ENCODE results near the gene SMIM10L2A. TPM values are rescaled to one million over a fixed set of nuclear protein-coding genes. Genes with fewer than 3 reads are reported as not detected.
"Not testable (repeated sequence)": the region's sequence is repeated elsewhere in the genome, so short reads cannot be mapped to it uniquely, and the experiment has no call there.

The SMIM10L2A gene
- polyA plus RNA-seq, 1 experiment, result 0.04 TPM

GRCh38 chrX:135453381-135453780, 31.6 kb downstream of the SMIM10L2A start:
- Histone ChIP-seq H3K27ac (ENCODE audit: low read depth, low read length) (no peak overlapping the region), H3K4me3 (ENCODE audit: low read depth, low read length) (no peak overlapping the region), H3K27me3 (ENCODE audit: control insufficient read depth, insufficient read depth, low read length) (no peaks in the 10 kb centered on the region), H3K9me3 (ENCODE audit: control insufficient read depth, insufficient read depth, low read length) (no peaks in the 10 kb centered on the region)
- TF ChIP-seq CTCF (IDR thresholded peaks at IDR 0.05; ENCODE audit: low read depth, low read length), result no peak
- POLR2A ChIA-PET, result no interaction called here
- no peak for DNase-seq (ENCODE audit: low read depth, low spot score)
- CTCF ChIA-PET, result no interaction called here

DNA sequence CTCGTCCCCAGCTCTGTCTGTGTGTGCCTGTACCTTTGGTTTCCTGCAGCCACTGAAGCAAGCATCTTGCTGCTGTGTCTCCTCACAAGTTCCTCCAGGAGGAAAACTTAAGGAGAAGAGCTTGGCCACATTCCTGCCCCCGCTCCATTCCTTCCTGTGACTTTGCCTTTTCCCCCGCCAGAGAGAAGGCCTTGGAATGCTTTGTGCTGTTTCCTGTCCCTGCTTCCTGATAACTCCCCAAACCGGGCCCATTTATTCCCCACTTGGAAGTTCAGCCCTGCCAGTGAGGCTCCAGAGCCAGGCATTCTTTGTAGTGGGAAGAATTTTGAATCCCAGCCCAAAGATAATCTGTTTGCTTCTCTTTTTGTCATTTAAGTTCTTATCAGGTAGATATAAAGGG, 33.1 kb downstream of the SMIM10L2A start:
- Histone ChIP-seq H3K27me3 (ENCODE audit: control insufficient read depth, insufficient read depth, low read length) (no peaks in the 10 kb centered on the region), H3K9me3 (ENCODE audit: control insufficient read depth, insufficient read depth, low read length) (no peaks in the 10 kb centered on the region), H3K4me3 (ENCODE audit: low read depth, low read length) (no peak overlapping the region), H3K27ac (ENCODE audit: low read depth, low read length) (no peak overlapping the region)
- DNase-seq (ENCODE audit: low read depth, low spot score), result no peak
- CTCF ChIA-PET, result no interaction called here
- no peak for TF ChIP-seq CTCF (IDR thresholded peaks at IDR 0.05; ENCODE audit: low read depth, low read length)
- POLR2A ChIA-PET, result no interaction called here

DNA sequence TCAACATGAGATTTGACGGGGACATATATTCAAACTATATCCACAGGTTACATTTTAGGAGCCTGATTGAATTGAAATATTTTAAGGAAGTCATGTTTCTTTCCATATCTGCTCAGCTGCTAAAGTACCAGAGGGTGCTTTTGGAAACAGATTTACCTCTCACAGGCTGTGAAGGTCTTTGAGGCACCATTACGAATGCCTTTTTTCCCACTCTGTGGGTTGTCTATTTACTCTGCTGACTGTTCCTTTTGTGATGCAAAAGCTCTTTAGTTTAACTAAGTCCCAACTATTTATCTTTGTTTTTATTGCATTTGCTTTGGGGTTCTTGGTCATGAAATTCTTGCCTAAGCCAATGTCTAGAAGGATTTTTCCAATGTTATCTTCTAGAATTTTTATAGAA, 40.0 kb downstream of the SMIM10L2A start:
- H3K9me3 ChIP-seq (ENCODE audit: control insufficient read depth, insufficient read depth, low read length); DNase-seq (ENCODE audit: low read depth, low spot score); H3K27ac ChIP-seq (ENCODE audit: low read depth, low read length); POLR2A ChIA-PET; H3K27me3 ChIP-seq (ENCODE audit: control insufficient read depth, insufficient read depth, low read length); CTCF ChIA-PET; H3K4me3 ChIP-seq (ENCODE audit: low read depth, low read length): not testable (repeated sequence)

DNA sequence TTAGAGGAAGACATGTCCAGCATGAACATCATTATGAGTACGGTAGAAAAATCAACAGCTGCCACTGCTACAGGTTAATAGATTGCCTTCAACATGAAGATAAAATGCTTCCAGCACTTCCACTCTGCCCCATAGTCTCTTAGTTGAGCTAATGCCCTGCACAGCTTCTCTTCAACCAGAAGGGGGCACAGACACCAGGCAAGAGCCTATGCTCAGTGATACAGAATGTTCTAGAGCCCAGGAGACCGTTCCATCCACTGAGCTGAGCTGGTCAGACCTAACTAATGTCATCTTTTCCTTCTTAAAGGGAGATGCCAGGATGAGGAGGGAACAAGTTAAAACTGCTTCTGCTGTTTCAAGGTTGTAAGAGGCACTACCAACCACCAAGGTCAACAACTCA, 42.2 kb downstream of the SMIM10L2A start:
- POLR2A ChIA-PET, result no interaction called here
- no peaks in the 10 kb centered on the region for H3K27me3 ChIP-seq (ENCODE audit: control insufficient read depth, insufficient read depth, low read length)
- CTCF ChIA-PET, result interaction anchor here (0.6 kb wide), 1 partner anchor 24 kb away, joined by 3 read pairs; no protein-coding TSS in a partner anchor
- no peaks in the 10 kb centered on the region for H3K9me3 ChIP-seq (ENCODE audit: control insufficient read depth, insufficient read depth, low read length)
- H3K27ac ChIP-seq (ENCODE audit: low read depth, low read length), result no peak overlapping the region
- H3K4me3 ChIP-seq (ENCODE audit: low read depth, low read length), result no peak overlapping the region
- DNase-seq (ENCODE audit: low read depth, low spot score), result no peak
- peak; percentile 47 for TF ChIP-seq CTCF (IDR thresholded peaks at IDR 0.05; ENCODE audit: low read depth, low read length)

DNA sequence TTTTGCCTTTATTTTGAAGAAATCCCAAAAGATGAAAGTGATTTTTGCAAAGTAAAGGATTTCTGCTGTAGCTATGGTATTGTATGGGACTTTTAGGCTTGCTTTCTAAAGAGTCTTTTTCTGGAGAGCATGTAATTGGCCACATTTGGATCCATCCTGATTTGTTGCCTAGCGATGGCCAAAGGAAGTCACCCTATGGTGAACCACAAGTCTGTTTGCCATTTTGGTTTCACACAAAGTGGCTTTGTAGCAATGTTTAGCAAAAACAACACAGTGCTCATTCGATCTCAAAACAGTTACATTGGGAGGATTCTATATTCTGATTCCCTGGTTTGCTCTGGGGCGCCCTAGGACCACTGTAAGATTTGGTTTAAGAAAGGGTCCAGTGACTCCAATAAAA, 54.6 kb downstream of the SMIM10L2A start:
- H3K27me3 ChIP-seq (ENCODE audit: control insufficient read depth, insufficient read depth, low read length), result no peaks in the 10 kb centered on the region
- no peak for DNase-seq (ENCODE audit: low read depth, low spot score)
- ChIA-PET POLR2A (no interaction called here), CTCF (no interaction called here)
- H3K27ac ChIP-seq (ENCODE audit: low read depth, low read length), result no peak overlapping the region
- no peaks in the 10 kb centered on the region for H3K9me3 ChIP-seq (ENCODE audit: control insufficient read depth, insufficient read depth, low read length)
- TF ChIP-seq CTCF (IDR thresholded peaks at IDR 0.05; ENCODE audit: low read depth, low read length), result no peak
- no peak overlapping the region for H3K4me3 ChIP-seq (ENCODE audit: low read depth, low read length)

GRCh38 chrX:135477576-135477975, 55.8 kb downstream of the SMIM10L2A start:
- H3K27me3 ChIP-seq (ENCODE audit: control insufficient read depth, insufficient read depth, low read length), result no peaks in the 10 kb centered on the region
- POLR2A ChIA-PET, result no interaction called here
- no peaks in the 10 kb centered on the region for H3K9me3 ChIP-seq (ENCODE audit: control insufficient read depth, insufficient read depth, low read length)
- CTCF ChIA-PET, result no interaction called here
- TF ChIP-seq CTCF (IDR thresholded peaks at IDR 0.05; ENCODE audit: low read depth, low read length), result 0 out of 2 replicates have a peak, but pooled peaks have one; percentile 31
- DNase-seq (ENCODE audit: low read depth, low spot score), result no peak
- no peak overlapping the region for H3K4me3 ChIP-seq (ENCODE audit: low read depth, low read length)
- no peak overlapping the region for H3K27ac ChIP-seq (ENCODE audit: low read depth, low read length)

Data from AG04450 (cell line).